ENCODE measurements around the gene GPC6. TPM values are rescaled to one million over a fixed set of nuclear protein-coding genes. Genes with fewer than 3 reads are reported as not detected.

The GPC6 gene
- total RNA-seq, 1 donor from 2014 or later: 16.1 TPM

DNA sequence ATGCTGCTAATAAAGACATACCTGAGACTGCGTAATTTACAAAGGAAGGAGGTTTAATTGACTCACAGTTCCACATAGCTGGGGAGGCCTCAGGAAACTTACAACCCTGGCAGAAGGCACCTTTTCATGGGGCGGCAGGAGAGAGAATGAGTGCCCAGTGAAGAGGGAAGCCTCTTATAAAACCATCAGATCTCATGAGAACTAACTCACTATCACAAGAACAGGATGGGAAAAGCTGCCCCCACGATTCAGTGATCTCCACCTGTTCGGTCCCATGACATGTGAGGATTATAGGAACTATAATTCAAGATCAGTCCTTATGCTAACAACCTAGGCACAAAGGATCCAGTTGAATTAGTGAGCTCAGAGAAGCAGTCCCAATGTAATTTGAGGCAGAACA is 59.4 kb downstream of the GPC6 start:
- peaks cover 1% of the 10 kb centered on the region for H3K27me3 Mint-ChIP-seq (ENCODE audit: unreplicated experiment)
- TF ChIP-seq, protein P1, sequence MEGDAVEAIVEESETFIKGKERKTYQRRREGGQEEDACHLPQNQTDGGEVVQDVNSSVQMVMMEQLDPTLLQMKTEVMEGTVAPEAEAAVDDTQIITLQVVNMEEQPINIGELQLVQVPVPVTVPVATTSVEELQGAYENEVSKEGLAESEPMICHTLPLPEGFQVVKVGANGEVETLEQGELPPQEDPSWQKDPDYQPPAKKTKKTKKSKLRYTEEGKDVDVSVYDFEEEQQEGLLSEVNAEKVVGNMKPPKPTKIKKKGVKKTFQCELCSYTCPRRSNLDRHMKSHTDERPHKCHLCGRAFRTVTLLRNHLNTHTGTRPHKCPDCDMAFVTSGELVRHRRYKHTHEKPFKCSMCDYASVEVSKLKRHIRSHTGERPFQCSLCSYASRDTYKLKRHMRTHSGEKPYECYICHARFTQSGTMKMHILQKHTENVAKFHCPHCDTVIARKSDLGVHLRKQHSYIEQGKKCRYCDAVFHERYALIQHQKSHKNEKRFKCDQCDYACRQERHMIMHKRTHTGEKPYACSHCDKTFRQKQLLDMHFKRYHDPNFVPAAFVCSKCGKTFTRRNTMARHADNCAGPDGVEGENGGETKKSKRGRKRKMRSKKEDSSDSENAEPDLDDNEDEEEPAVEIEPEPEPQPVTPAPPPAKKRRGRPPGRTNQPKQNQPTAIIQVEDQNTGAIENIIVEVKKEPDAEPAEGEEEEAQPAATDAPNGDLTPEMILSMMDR (IDR thresholded peaks at IDR 0.05; ENCODE audit: unreplicated experiment): no peak
- H3K4me3 Mint-ChIP-seq (ENCODE audit: unreplicated experiment): no peak overlapping the region
- H3K36me3 Mint-ChIP-seq (ENCODE audit: low read depth, unreplicated experiment): no peaks in the 10 kb centered on the region
- no peaks in the 10 kb centered on the region for H3K9me3 Mint-ChIP-seq (ENCODE audit: unreplicated experiment)
- DNase-seq (ENCODE audit: low spot score): no peak
- peaks cover 2% of the 10 kb centered on the region for H3K4me1 Mint-ChIP-seq (ENCODE audit: unreplicated experiment)
- no peak overlapping the region for H3K27ac Mint-ChIP-seq (ENCODE audit: unreplicated experiment)

DNA sequence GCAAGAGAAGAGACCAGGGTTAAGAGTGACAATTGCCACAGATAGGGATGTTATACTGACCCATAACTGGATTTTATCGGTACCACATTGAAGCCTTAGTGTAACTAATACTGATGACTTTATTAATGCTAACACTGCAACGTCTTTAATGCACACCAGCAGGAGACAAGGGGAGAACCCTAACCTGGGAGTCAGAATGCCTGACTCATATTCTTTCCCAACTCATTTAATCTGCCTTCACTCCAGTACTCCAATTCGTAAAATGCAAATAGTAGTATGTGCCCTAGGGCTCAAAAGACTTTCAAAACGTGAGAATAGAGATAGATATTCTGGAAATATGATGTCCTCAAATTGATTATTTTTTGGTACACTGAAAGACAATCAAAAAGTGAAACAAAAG is 62.4 kb downstream of the GPC6 start:
- H3K36me3 Mint-ChIP-seq (ENCODE audit: low read depth, unreplicated experiment): no peaks in the 10 kb centered on the region
- H3K4me3 Mint-ChIP-seq (ENCODE audit: unreplicated experiment): no peak overlapping the region
- TF ChIP-seq, protein P1 (IDR thresholded peaks at IDR 0.05; ENCODE audit: unreplicated experiment): no peak
- no peak for DNase-seq (ENCODE audit: low spot score)
- H3K27me3 Mint-ChIP-seq (ENCODE audit: unreplicated experiment): peaks cover 1% of the 10 kb centered on the region
- H3K9me3 Mint-ChIP-seq (ENCODE audit: unreplicated experiment): no peaks in the 10 kb centered on the region
- H3K27ac Mint-ChIP-seq (ENCODE audit: unreplicated experiment): no peak overlapping the region
- peaks cover 7% of the 10 kb centered on the region for H3K4me1 Mint-ChIP-seq (ENCODE audit: unreplicated experiment)

DNA sequence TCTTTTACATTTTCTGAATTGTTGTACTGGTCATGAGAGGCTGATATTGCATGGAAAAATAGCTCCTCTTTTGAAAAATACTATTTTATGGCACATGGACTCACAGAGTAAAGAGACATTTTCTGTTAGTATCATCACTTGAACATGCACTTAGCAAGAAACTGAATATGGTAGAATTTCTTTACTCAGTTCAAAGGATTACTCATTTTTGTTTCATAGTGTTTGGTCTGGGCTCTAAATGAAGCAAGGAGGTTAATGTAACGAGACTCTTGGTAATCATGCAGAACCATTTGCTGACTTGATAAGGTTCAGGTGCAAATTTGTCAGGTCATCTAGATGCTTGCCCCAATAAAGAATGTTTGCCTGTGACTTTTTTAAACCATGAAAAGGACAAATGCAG is 63.2 kb downstream of the GPC6 start:
- no peak for DNase-seq (ENCODE audit: low spot score)
- Mint-ChIP-seq H3K27ac (ENCODE audit: unreplicated experiment) (no peak overlapping the region), H3K9me3 (ENCODE audit: unreplicated experiment) (no peaks in the 10 kb centered on the region), H3K4me3 (ENCODE audit: unreplicated experiment) (no peak overlapping the region), H3K27me3 (ENCODE audit: unreplicated experiment) (peaks cover 1% of the 10 kb centered on the region), H3K4me1 (ENCODE audit: unreplicated experiment) (peaks cover 14% of the 10 kb centered on the region), H3K36me3 (ENCODE audit: low read depth, unreplicated experiment) (no peaks in the 10 kb centered on the region)
- TF ChIP-seq, protein P1 (IDR thresholded peaks at IDR 0.05; ENCODE audit: unreplicated experiment): no peak

DNA sequence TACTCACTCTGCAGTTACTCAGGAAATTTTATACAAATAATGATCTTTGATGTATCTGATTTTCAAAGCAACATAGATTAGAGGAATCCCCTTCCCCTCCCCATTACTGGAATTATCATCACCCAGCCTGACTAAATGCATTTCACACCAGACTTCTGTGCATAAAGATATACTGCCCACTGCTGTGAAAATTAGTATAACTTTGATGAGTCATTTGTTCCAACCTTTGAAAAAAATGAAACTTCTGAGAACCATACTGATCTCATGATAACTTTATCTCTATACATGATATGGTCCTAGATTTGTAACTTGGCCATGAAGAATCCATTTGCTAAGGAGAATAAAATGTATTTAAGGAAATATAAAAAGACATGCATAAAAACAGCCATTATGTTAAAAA is 63.9 kb downstream of the GPC6 start:
- no peaks in the 10 kb centered on the region for H3K27me3 Mint-ChIP-seq (ENCODE audit: unreplicated experiment)
- H3K4me1 Mint-ChIP-seq (ENCODE audit: unreplicated experiment): peaks cover 14% of the 10 kb centered on the region
- TF ChIP-seq, protein P1 (IDR thresholded peaks at IDR 0.05; ENCODE audit: unreplicated experiment): no peak
- no peaks in the 10 kb centered on the region for H3K9me3 Mint-ChIP-seq (ENCODE audit: unreplicated experiment)
- H3K36me3 Mint-ChIP-seq (ENCODE audit: low read depth, unreplicated experiment): no peaks in the 10 kb centered on the region
- DNase-seq (ENCODE audit: low spot score): no peak
- no peak overlapping the region for H3K27ac Mint-ChIP-seq (ENCODE audit: unreplicated experiment)
- H3K4me3 Mint-ChIP-seq (ENCODE audit: unreplicated experiment): no peak overlapping the region

DNA sequence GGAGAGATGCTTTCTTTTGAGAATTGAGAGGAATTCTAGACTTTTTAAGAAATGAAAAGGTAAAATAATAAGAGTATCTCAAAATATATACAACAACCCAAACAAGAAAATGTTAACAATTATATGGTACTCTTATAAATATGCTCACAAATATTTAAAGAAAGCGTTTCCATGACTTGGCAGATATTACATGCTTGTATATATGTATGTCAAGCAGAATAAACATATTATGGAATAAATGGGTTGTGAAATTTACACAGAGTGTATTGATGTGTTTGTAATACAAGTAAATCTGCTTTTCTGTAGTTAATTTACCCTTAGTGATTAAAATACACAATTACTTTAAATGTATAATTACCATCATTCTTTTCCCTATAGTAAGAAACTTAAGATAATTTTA is 65.8 kb downstream of the GPC6 start:
- TF ChIP-seq, protein P1 (IDR thresholded peaks at IDR 0.05; ENCODE audit: unreplicated experiment): no peak
- H3K27ac Mint-ChIP-seq (ENCODE audit: unreplicated experiment): no peak overlapping the region
- H3K9me3 Mint-ChIP-seq (ENCODE audit: unreplicated experiment): no peaks in the 10 kb centered on the region
- H3K4me3 Mint-ChIP-seq (ENCODE audit: unreplicated experiment): no peak overlapping the region
- DNase-seq (ENCODE audit: low spot score): no peak
- H3K36me3 Mint-ChIP-seq (ENCODE audit: low read depth, unreplicated experiment): no peaks in the 10 kb centered on the region
- no peaks in the 10 kb centered on the region for H3K27me3 Mint-ChIP-seq (ENCODE audit: unreplicated experiment)
- peaks cover 12% of the 10 kb centered on the region for H3K4me1 Mint-ChIP-seq (ENCODE audit: unreplicated experiment)

Data from endothelial cell (in vitro differentiated cells).